CD4-positive, alpha-beta T cell treated with Interleukin-12 subunit alpha and Interleukin-12 subunit beta, for 1 hour (primary cell): ENCODE results near the gene DBN1.

ENCODE experiments used
- DNase-seq: peaks from one replicate; pipeline ENCODE4 v3.0.0-alpha.2; 2020

DBN1 gene

GRCh38 chr5:177473443-177474001 lies at the start of gene DBN1:
TSS of gene DBN1 (minus strand) at chr5:177473634. CDS start at chr5:177473521, 113 bp downstream.
- DNase-seq = peak; percentile 28

GRCh38 chr5:177520916-177521513 lies 47.6 kb upstream of the DBN1 start:
- DNase-seq = no peak

DNA sequence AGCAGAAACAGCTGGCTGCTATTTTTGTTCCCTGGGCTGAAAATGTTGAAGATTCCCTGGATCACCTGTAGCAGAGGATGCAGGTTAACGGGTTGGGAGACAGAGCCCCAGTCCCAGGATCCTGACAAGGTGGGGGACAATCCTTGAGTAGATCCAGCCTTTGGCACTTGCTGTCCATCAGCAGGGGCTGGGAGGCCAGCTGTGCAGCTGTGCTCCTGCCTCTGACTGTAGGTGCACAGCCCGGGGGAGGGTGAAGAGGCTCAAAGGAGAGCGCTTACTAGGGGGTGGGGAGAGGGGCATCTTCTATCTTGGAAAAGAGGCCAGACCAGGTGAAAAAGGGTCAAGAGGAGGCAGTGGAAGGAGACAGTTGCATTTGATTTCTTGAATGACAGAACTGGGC lies 46.8 kb upstream of the DBN1 start:
- no peak for DNase-seq

DNA sequence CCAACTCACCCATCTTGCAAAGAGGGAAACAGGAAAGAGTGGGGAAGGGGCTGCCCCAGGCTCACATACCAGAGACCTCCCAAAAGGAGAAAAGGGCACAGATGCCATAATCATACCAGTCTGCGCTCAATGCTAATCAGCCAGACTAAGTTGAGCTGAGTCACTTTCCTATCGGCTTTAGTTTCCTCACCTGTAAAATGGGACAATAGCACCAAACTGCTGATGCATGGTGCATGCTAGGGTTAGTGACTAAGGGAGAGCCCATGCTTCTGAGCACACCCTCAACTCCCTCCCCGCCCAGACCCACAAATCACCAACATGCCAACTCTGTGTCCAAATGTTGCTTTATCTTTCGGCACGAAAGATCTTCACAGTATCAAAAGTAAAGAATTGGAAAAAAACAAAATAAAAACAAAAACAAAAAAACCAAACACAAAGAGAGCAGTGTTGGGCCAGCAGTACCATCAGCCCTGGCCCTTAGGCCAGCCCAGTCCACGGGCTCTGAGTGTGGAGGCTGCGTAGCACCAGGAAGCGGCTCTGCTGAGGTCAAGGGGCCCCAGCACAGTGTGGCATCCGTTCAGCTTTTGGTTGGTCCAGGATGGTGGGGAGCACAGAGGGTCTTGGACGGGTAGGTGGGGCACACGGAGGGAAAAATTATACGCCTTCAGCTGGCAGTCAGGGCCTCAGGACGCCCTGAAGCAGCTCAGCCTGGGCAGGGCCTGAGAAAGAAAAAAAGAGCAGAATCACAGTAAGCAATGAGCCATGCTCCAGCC lies 46.2 kb upstream of the DBN1 start:
- DNase-seq = no peak

GRCh38 chr5:177516601-177517568 lies 43.5 kb upstream of the DBN1 start, which contains the start of gene DDX41:
TSS of gene DDX41 (minus strand) at chr5:177516961. CDS start at chr5:177516945, 16 bp downstream.
- peak; percentile 96 for DNase-seq

DNA sequence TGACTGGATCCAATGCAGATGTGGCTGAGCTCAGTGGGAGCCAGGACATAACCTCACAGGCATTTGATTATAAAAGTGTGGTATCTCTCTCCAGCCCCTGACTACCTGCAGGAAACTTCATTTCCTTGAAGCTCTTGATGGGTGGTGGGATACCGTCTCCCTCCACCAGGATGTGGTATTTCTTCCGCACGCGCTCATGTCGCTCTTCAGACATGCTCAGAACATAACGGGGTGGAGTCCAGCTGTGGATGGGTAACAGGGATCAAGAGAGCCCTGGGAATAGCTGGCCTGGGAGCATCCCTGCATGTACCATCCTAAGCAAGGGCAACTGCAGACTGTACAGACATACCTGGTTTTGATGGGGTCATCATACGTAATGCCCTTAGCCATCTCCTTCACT lies 42.1 kb upstream of the DBN1 start:
- DNase-seq = no peak

DNA sequence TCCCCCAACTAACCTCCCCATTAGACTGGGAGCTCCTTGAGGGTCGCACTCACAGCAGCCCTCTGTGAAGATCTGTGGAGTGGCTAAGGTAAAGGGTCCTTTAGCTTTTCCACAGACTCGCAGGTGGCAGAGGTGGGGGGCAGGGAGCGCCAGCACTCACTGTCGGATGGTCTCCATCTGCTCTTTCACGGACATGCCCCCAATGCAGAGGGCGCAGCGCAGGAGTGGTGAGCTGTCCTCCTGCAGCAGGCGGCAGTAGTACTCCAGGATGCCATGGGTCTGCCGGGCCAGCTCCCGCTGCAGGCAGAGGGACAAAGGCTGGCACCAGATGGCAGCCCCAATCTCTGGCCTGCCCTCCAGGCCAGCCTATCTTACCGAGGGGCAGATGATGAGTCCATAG lies 41.1 kb upstream of the DBN1 start:
- no peak for DNase-seq

DNA sequence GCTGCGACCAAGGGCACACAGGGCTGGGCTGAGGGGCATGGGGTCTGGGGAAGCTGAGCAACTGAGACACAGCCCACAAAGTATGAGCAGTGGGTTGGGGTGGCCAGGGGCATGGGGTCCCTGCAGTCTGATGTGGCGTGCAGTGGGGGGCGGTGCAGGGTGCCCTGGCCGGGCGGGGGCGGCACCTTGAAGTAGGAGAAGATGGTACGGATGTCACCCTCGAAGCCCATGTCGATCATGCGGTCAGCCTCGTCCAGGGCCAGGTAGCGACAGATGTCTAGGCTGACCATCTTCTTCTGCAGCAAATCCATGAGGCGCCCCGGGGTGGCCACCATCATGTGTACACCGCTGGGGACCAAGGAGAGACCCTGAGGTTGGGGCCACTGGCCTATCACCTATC lies 40.1 kb upstream of the DBN1 start:
- DNase-seq = no peak

DNA sequence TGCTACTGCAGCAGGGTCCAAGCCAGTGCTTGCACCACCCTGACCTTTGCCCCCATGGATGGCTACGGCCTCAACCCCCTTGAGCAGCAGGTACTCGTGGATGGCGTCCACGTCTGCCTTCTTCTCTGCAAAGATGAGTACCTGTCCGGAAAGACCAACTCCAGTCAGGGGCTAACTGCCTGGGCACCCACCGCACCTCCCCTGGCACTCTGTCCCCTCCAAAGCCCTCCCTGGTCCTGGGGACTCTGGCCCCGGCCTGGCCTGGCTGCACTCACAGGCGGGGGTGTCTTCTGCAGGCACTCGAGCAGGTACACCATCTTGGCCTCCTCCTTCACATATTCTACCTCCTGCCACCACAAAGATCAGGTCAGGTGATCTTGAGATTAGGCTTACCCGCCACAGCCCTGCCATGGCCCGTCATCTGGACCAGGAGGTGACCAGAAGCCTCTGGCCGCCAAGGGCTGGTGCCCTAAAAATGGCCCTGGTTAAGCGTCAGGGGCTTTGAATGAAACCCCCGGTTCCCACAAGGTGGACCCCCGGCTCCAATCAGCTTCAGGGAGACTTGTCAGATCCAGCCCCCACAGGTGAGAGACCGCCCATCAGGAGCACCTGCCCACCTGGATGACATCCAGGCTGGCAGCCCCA lies 39.4 kb upstream of the DBN1 start:
- DNase-seq = no peak

GRCh38 chr5:177511796-177512675 lies 38.6 kb upstream of the DBN1 start:
- DNase-seq = no peak

GRCh38 chr5:177511181-177511580 lies 37.7 kb upstream of the DBN1 start:
- DNase-seq = no peak

GRCh38 chr5:177510567-177511053 lies 37.2 kb upstream of the DBN1 start:
- DNase-seq = no peak

GRCh38 chr5:177509991-177510566 lies 36.6 kb upstream of the DBN1 start:
- DNase-seq = no peak

DNA sequence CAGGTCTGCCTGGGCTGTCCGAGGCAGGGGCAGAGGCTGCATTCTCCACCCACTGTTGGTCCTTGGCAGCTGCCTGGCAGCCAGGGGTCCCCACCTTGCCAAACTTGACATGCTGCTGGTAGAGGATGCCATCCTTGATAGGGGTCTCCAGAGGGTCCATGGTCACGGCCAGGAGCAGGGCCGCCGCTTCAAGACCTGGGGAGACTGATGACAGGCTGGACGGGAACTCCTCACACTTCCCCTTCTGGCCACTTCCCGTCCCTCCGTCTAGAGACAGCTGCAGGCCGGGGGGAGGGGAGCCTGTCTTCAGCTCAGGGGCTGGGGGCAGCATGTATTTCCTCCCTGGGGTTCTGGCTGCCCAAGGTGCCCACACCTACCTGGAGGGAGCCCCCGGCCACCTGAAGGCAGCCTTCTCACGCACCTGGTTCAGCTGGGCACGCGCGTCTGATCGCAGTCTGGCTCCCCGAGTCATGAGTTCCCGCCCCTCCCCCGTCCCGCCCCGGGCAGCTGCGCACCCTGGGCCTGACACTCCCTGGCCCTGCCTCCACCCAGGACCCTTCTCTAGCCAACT lies 36.0 kb upstream of the DBN1 start, which contains the start of gene DOK3:
Gene DOK3, minus strand, starts transcription at position 446 of the 571 bp plus-strand sequence. Its CDS starts 286 bp downstream, at position 160.
- DNase-seq = no peak

GRCh38 chr5:177508837-177509236 lies 35.4 kb upstream of the DBN1 start:
- DNase-seq = no peak

DNA sequence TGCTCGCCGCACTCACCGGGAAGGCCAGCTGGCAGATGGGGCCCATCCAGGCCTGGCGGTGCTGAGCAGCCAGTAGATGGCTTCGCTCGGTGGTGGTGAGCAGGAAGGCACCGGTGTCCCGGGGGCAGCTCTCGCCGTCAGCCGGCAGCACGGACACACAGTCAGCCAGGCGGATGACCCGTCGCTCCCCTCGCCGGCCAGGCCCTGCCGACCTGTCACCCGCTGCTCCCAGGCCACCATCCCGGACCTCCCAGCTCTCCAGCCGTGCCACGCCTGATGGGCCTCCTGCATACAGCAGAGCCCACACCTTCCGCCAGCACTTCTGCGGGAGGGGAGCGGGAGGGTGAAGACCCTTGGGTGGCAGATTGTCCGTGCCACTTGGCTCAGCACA lies 34.8 kb upstream of the DBN1 start:
- no peak for DNase-seq

DNA sequence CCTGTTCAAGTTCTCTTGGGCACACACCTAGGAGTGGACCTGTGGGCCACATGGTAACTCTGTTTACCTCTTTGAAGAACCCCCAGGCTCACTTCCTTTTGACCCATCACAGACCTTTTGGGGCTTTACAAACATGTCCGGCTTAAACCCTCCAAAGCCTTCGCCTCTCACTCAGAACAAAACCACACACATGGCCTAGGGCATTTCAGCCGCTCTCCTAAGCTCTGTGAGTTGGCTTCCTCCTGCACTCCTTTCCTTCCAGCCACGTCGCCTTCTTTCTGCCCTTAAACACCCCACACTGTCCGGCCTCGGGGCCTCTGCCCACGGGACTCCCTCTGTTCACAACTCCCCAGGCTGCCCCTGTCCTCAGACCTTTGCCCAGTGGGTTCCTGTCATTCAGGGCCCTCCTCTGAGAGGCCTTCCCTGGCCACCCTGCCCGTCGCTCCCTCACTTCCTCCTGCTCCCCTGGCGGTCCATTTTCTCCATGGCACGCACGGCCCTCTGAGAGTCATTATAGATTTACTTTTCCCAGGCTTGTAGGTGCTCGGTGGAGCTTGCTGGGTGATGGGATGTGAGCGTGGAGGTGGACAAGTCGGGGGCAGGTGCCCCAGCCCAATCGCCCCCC lies 34.3 kb upstream of the DBN1 start:
- no peak for DNase-seq

- DNase-seq = no peak
Measured at GRCh38 chr5:177507165-177507564, 33.7 kb upstream of the DBN1 start.

DNA sequence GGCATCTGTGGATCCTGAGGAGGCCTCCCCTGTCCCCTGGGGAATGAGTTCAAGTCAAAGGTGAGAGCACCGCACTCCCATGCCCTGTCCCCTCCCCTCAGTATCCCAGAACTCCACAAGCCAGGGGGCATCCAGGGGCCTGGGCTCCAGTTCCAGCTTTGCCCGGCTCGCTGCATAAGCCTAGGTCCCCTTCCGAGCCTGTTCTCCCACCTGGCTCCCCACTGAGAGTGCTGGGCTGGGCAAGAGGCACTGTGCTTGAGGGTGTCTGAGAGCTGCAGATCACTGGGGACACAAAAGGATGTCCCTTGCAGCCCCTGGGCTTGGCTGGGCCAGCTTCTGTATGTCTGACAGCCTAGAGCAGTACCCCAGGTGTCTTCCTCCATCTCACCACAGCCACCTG lies 31.6 kb upstream of the DBN1 start:
- no peak for DNase-seq
